GM12878 (cell line): Measurements from ENCODE around the gene SCN3B. TPM values are rescaled to one million over a fixed set of nuclear protein-coding genes. Genes with fewer than 3 reads are reported as not detected.

Experiments
- ATAC-seq: fragments of 200-7000 bp; cut with Tn5 transposase; 3 replicates; pipeline ENCODE4 v1.9.1; 2020; ENCODE audit warnings: mild to moderate bottlenecking, moderate library complexity
- BruUV-seq: library from RNA; stranded (reverse); fragments of 400-500 nt; replicated peaks from 2 replicates; lab custom pipeline; 2021; lab: Mats Ljungman, UMichigan
- CTCF ChIA-PET: fragments of 300-600 bp; sonication (Branson Sonifier 250); formaldehyde crosslinking; extraction: SDS; loops from one replicate; lab custom pipeline; 2021; ENCODE audit warnings: inconsistent platforms; lab: Yijun Ruan, JAX
- POLR2A ChIA-PET: fragments of 350-600 bp; formaldehyde crosslinking; extraction: SDS; loops from one replicate; lab custom pipeline; 2021; ENCODE audit warnings: inconsistent platforms; lab: Charles Lee
- RAD21 ChIA-PET: fragments of 300-600 bp; sonication (Branson Sonifier 250); formaldehyde crosslinking; loops from one replicate; lab custom pipeline; 2023; ENCODE audit warnings: antibody characterized with exemption; ENCODE audit not compliant: unreplicated experiment; lab: Charles Lee
- SMC1A ChIA-PET: fragments of 300-600 bp; sonication (Branson Sonifier 250); formaldehyde crosslinking; loops from one replicate; lab custom pipeline; 2023; ENCODE audit not compliant: unreplicated experiment, uncharacterized antibody; lab: Charles Lee
- DNase-seq: peaks from one replicate; pipeline ENCODE4 v3.0.0-alpha.2; 2011; ENCODE audit warnings: low read depth, low spot score
- FAIRE-seq: peaks from 3 replicates; lab custom pipeline; 2011; peaks lifted over from hg19 to GRCh38; lab: Jason Lieb, UNC
- H2AFZ ChIP-seq: 2 replicates; pipeline ENCODE4 v1.6.0; 2011; ENCODE audit warnings: low read depth, low read length, control low read depth; ENCODE audit not compliant: control insufficient read depth
- H3K27ac ChIP-seq: 2 replicates; pipeline ENCODE4 v1.5.1; 2011; ENCODE audit warnings: control low read depth; ENCODE audit not compliant: control insufficient read depth, insufficient read depth
- H3K27me3 ChIP-seq, 2 experiments: replicated peaks in 1 of 2; 2 replicates each; pipeline versions ENCODE4 v1.6.0 to v1.6.1; 2011; ENCODE audit warnings: low read length in 1 of 2; ENCODE audit not compliant: control insufficient read depth in 2 of 2, insufficient read depth in 2 of 2
- H3K36me3 ChIP-seq, 2 experiments: 2 replicates each; pipeline ENCODE4 v1.5.1; 2011; ENCODE audit warnings: low read length in 1 of 2; ENCODE audit not compliant: control insufficient read depth in 2 of 2, insufficient read depth in 2 of 2
- H3K4me1 ChIP-seq: 2 replicates; pipeline ENCODE4 v1.6.1; 2011; ENCODE audit warnings: mild to moderate bottlenecking, low read length, moderate library complexity, mixed read lengths; ENCODE audit not compliant: control insufficient read depth, insufficient read depth
- H3K4me2 ChIP-seq: 2 replicates; pipeline ENCODE4 v1.6.0; 2011; ENCODE audit warnings: control low read depth; ENCODE audit not compliant: control insufficient read depth, insufficient read depth
- H3K4me3 ChIP-seq: fragments of 200-600 bp; sonication (generic); 2 replicates; pipeline ENCODE4 v1.5.1; 2016
- H3K79me2 ChIP-seq: 2 replicates; pipeline ENCODE4 v1.6.0; 2011; ENCODE audit warnings: low read length; ENCODE audit not compliant: control insufficient read depth, insufficient read depth
- H3K9ac ChIP-seq: 2 replicates; pipeline ENCODE4 v1.8.0; 2011; ENCODE audit warnings: low read length, control low read depth, mixed read lengths; ENCODE audit not compliant: control insufficient read depth, insufficient read depth
- H3K9me3 ChIP-seq: replicated peaks from 3 replicates; pipeline ENCODE4 v1.5.1; 2011; ENCODE audit warnings: mild to moderate bottlenecking, low read length; ENCODE audit not compliant: control insufficient read depth, insufficient read depth
- H4K20me1 ChIP-seq: 2 replicates; pipeline ENCODE4 v1.6.0; 2011; ENCODE audit not compliant: control insufficient read depth, insufficient read depth
- CTCF ChIP-seq, 3 experiments: IDR thresholded peaks in 2 of 3; conservative IDR thresholded peaks in 1 of 3; 2 replicates each; pipeline ENCODE4 v1.5.1; 2011; ENCODE audit warnings: low read depth in 3 of 3, low read length in 3 of 3, mild to moderate bottlenecking in 3 of 3, control low read depth in 2 of 3, moderate library complexity in 2 of 3, inconsistent platforms in 1 of 3, mixed read lengths in 1 of 3; ENCODE audit not compliant: control insufficient read depth in 2 of 3, insufficient read depth in 1 of 3; ENCODE audit errors: extremely low read depth in 1 of 3
- PAX5 ChIP-seq: IDR thresholded peaks from 2 replicates; pipeline ENCODE4 v1.6.1; 2011; ENCODE audit warnings: low read depth, low read length, borderline replicate concordance
- SMC3 ChIP-seq: IDR thresholded peaks from 2 replicates; pipeline ENCODE4 v1.6.1; 2011; ENCODE audit warnings: low read length, improper control_type of control experiment, borderline replicate concordance
- WGBS: methylation state at CpG from one replicate; pipeline ENCODE4 v1.1.6; 2016; ENCODE audit warnings: low lambda C conversion rate; ENCODE audit not compliant: insufficient replicate concordance, insufficient coverage; ENCODE audit errors: missing lambda C conversion rate; 5-methylcytosine and 5-hydroxymethylcytosine counted together
- in situ Hi-C: fragments of 300-500 bp; cut with MboI; formaldehyde crosslinking; loops from 9 replicates; pipeline ENCODE4 v1.14.3; 2018; ENCODE audit warnings: mixed read lengths
- intact Hi-C: fragments of 100-400 bp; cut with micrococcal nuclease; formaldehyde crosslinking; loops from one replicate; pipeline ENCODE4 v1.14.2; 2022; ENCODE audit not compliant: unreplicated experiment
- polyA plus RNA-seq, 11 experiments: library from polyadenylated mRNA; depleted of rRNA in 4 of 11; unstranded in 6 of 11; stranded (reverse) in 5 of 11; fragments of >200 nt; fragmentation: Nextera tagmentation in 4 of 11; fragmentation: Illumina TruSeq in 1 of 11; extraction: Ambion mirVana in 4 of 11; extraction: Trizol in 1 of 11; gene quantifications; 1 replicate in 1 of 11; 2 replicates in 10 of 11; pipeline versions ENCODE4 v1.2.1 to v1.2.3, GENCODE V29; 2011 to 2016; ENCODE audit warnings: inconsistent platforms in 2 of 11, missing spikeins in 2 of 11, low read depth in 1 of 11
- total RNA-seq, 4 experiments: library from RNA; depleted of rRNA in 3 of 4; stranded (reverse); fragments of >200 nt in 3 of 4; fragmentation: Illumina TruSeq in 1 of 4; extraction: Trizol in 1 of 4; gene quantifications; 2 replicates each; pipeline versions ENCODE4 v1.2.1 to v1.2.3, GENCODE V29; 2013 to 2021

Gene SCN3B
- total and polyA plus RNA-seq, 10 of the 15 experiments (the other 5 are each of a cell fraction or from before 2014, with no cell fraction given): 0.01 to 0.12 (median 0.09) TPM; not detected in 7

DNA sequence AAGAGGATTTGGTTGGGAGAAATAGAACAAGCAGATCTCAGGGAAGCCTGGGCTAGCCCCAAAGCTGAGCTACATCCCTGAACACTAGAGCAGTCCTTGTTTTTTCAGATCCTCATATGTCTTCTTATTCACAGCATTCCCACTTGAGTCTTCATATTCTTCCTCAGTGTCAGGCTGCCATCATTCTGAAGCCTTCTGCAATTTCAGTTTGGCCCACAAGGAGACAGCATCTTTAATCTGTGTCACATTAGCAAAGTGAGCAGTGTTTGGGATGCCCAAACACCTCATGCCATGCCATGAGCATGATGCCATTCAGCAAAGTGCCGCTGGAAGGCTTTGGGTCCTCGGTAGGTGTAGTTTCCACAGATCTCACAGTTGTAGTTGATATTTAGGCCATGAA, 56.6 kb downstream of the SCN3B start:
- Histone ChIP-seq H3K36me3 (peaks cover 0 to 2% of the 10 kb centered on the region in 2 experiments; a peak in 2 of 4 replicates), H3K27me3 (no peaks in the 10 kb centered on the region), H3K4me2 (no peak overlapping the region), H2AFZ (no peak overlapping the region), H3K4me1 (no peaks in the 10 kb centered on the region), H3K9ac (no peak overlapping the region), H4K20me1 (no peaks in the 10 kb centered on the region), H3K27ac (no peak overlapping the region), H3K9me3 (no peaks in the 10 kb centered on the region), H3K79me2 (no peaks in the 10 kb centered on the region), H3K4me3 (no peak overlapping the region)
- DNase-seq (no peak), ATAC-seq (no peak), FAIRE-seq (no peak)
- in situ Hi-C loops: no loop called here
- ChIA-PET CTCF (interaction anchor here (1.4 to 1.7 kb wide), 2 partner anchors 9 to 21 kb away, joined by 4 to 8 read pairs; no protein-coding TSS in a partner anchor), SMC1A (no interaction called here), POLR2A (no interaction called here), RAD21 (interaction anchor here (1.3 kb wide), 1 partner anchor 110 kb away, joined by 4 read pairs; no protein-coding TSS in a partner anchor)
- intact Hi-C loops: no loop called here
- WGBS: 29% methylated on average over 2 of the region's 2 CpGs
- TF ChIP-seq SMC3 (no peak), CTCF (IDR thresholded peaks at IDR 0.05 in 2 of 3, conservative IDR thresholded peaks at IDR 0.05 in 1 of 3; ENCODE audit: control insufficient read depth in 2 of 3, extremely low read depth in 1 of 3, insufficient read depth in 1 of 3, low read depth in 3 of 3, low read length in 3 of 3) (peak in 1 of 3 experiments; percentile 27; a peak in 1 of 6 replicates)
- no TSS peak for BruUV-seq

DNA sequence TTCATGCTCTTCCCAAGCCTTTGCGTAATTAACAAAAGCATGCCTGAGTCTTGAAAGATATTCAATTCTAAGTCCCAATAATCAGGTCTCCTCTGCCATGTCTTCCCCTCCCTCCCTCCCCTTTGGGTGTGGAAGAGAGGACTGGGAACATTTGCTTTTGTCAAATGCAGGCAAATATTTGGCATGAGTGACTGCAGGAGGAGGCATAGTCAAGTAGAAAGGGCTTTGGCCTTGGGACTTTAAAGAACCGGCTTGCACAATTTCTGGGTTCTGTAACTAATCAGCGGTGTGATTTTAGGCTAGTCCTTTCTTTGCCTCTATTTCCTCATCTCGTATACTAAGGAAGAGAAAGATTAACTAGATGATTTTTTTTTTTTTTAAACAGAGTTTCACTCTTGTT, 59.5 kb downstream of the SCN3B start:
- no peaks in the 10 kb centered on the region for H3K79me2 ChIP-seq
- no peaks in the 10 kb centered on the region for H3K4me1 ChIP-seq
- WGBS: 71% methylated on average over 4 of the region's 4 CpGs
- ChIA-PET RAD21 (no interaction called here), POLR2A (no interaction called here), CTCF (interaction anchor here (0.6 kb wide), 1 partner anchor 476 kb away, joined by 3 read pairs; no protein-coding TSS in a partner anchor), SMC1A (no interaction called here)
- in situ Hi-C loops (no loop called here), intact Hi-C loops (no loop called here)
- DNase-seq (no peak), ATAC-seq (no peak), FAIRE-seq (no peak)
- no peak overlapping the region for H2AFZ ChIP-seq
- no peak overlapping the region for H3K4me2 ChIP-seq
- no peak for TF ChIP-seq PAX5
- H3K27me3 ChIP-seq: no peaks in the 10 kb centered on the region
- H3K27ac ChIP-seq: no peak overlapping the region
- no peak overlapping the region for H3K4me3 ChIP-seq
- no TSS peak for BruUV-seq
- H3K9ac ChIP-seq: no peak overlapping the region
- H3K36me3 ChIP-seq: peaks cover 0 to 6% of the 10 kb centered on the region in 2 experiments; a peak in 2 of 4 replicates
- H4K20me1 ChIP-seq: no peaks in the 10 kb centered on the region
- H3K9me3 ChIP-seq: no peaks in the 10 kb centered on the region
